NCI-H1436 (cell line): Measurements from ENCODE around the gene ATP6V1D.
"Not testable (repeated sequence)": the region's sequence is repeated elsewhere in the genome, so short reads cannot be mapped to it uniquely, and the experiment has no call there.

Source experiments
- DNase-seq: peaks from one replicate; lab custom pipeline; 2025; lab: John Stamatoyannopoulos, UW

Gene ATP6V1D

GRCh38 chr14:67359775-67360469 is at the start of gene ATP6V1D, which contains the start of gene EIF2S1:
ATP6V1D (minus strand) TSS chr14:67359804; CDS start chr14:67359698, 106 bp downstream.
EIF2S1 (plus strand) TSS chr14:67360328; CDS start chr14:67364768, 4,440 bp downstream.
- DNase-seq: peak; percentile 98

GRCh38 chr14:67408122-67408801 is 48.7 kb upstream of the ATP6V1D start:
- not testable (repeated sequence) for DNase-seq

- no peak for DNase-seq
These were observed 46.2 kb upstream of the ATP6V1D start for GRCh38 chr14:67405771-67406170.

- no peak for DNase-seq
These were observed 40.8 kb upstream of the ATP6V1D start for GRCh38 chr14:67400434-67400833.

GRCh38 chr14:67397536-67397935 is 37.9 kb upstream of the ATP6V1D start:
- DNase-seq: no peak

- no peak for DNase-seq
These were observed 36.9 kb upstream of the ATP6V1D start for GRCh38 chr14:67396381-67396970.

GRCh38 chr14:67395876-67396189 is 36.2 kb upstream of the ATP6V1D start:
- no peak for DNase-seq

- no peak for DNase-seq
These were observed 35.7 kb upstream of the ATP6V1D start for GRCh38 chr14:67395086-67395875.

GRCh38 chr14:67393689-67394088 is 34.1 kb upstream of the ATP6V1D start:
- no peak for DNase-seq

GRCh38 chr14:67392800-67393199 is 33.2 kb upstream of the ATP6V1D start:
- DNase-seq: no peak

GRCh38 chr14:67392123-67392522 is 32.5 kb upstream of the ATP6V1D start:
- DNase-seq: no peak

- no peak for DNase-seq
These were observed 31.7 kb upstream of the ATP6V1D start for GRCh38 chr14:67391268-67391667.

GRCh38 chr14:67389811-67390534 is 30.4 kb upstream of the ATP6V1D start:
- DNase-seq: no peak

GRCh38 chr14:67389275-67389674 is 29.7 kb upstream of the ATP6V1D start:
- DNase-seq: no peak

- no peak for DNase-seq
These were observed 27.6 kb upstream of the ATP6V1D start for GRCh38 chr14:67387195-67387594.

- no peak for DNase-seq
These were observed 26.0 kb upstream of the ATP6V1D start for GRCh38 chr14:67385618-67386017.

GRCh38 chr14:67385120-67385519 is 25.5 kb upstream of the ATP6V1D start:
- DNase-seq: no peak

- no peak for DNase-seq
These were observed 18.3 kb upstream of the ATP6V1D start for GRCh38 chr14:67377916-67378315.

- no peak for DNase-seq
These were observed 13.7 kb upstream of the ATP6V1D start for GRCh38 chr14:67373347-67373746.

- no peak for DNase-seq
These were observed 13.2 kb upstream of the ATP6V1D start for GRCh38 chr14:67372833-67373232.

- no peak for DNase-seq
These were observed 11.9 kb upstream of the ATP6V1D start for GRCh38 chr14:67371247-67372148.
